KMS-11 (cell line): ENCODE data around the gene MSANTD2.

Experiments
- H2AFZ ChIP-seq: fragments of 200-600 bp; sonication (generic); 2 replicates; pipeline ENCODE4 v1.6.1; 2016; ENCODE audit warnings: antibody characterized with exemption, mixed run types, low read depth
- H3K27ac ChIP-seq: fragments of 200-600 bp; sonication (generic); 2 replicates; pipeline ENCODE4 v1.6.1; 2016; ENCODE audit warnings: mild to moderate bottlenecking, mixed run types
- H3K27me3 ChIP-seq: fragments of 200-600 bp; sonication (generic); 2 replicates; pipeline ENCODE4 v1.6.1; 2017; ENCODE audit warnings: mild to moderate bottlenecking, low read depth, mixed run types, moderate library complexity; ENCODE audit not compliant: insufficient read depth
- H3K36me3 ChIP-seq: fragments of 200-600 bp; sonication (generic); 2 replicates; pipeline ENCODE4 v1.6.1; 2017; ENCODE audit warnings: mild to moderate bottlenecking, mixed run types; ENCODE audit not compliant: insufficient read depth
- H3K4me1 ChIP-seq: fragments of 200-600 bp; sonication (generic); 2 replicates; pipeline ENCODE4 v1.6.1; 2016; ENCODE audit warnings: mild to moderate bottlenecking, low read depth, mixed run types; ENCODE audit not compliant: poor library complexity, severe bottlenecking
- H3K4me2 ChIP-seq: fragments of 200-600 bp; sonication (generic); 2 replicates; pipeline ENCODE4 v1.7.0; 2016; ENCODE audit warnings: mild to moderate bottlenecking, mixed run types
- H3K4me3 ChIP-seq: fragments of 200-600 bp; sonication (generic); IDR thresholded peaks from 2 replicates; pipeline ENCODE4 v1.6.1; 2017; ENCODE audit warnings: low read depth, low read length, mixed read lengths; ENCODE audit not compliant: insufficient read depth
- H3K79me2 ChIP-seq: fragments of 200-600 bp; sonication (generic); 2 replicates; pipeline ENCODE4 v1.6.1; 2016; ENCODE audit warnings: low read depth, mixed run types; ENCODE audit not compliant: insufficient read depth
- H3K9ac ChIP-seq: fragments of 200-600 bp; sonication (generic); 2 replicates; pipeline ENCODE4 v1.6.1; 2016; ENCODE audit warnings: mild to moderate bottlenecking, mixed run types
- H4K20me1 ChIP-seq: fragments of 200-600 bp; sonication (generic); 2 replicates; pipeline ENCODE4 v1.6.1; 2016; ENCODE audit warnings: mild to moderate bottlenecking, mixed run types; ENCODE audit not compliant: insufficient read depth
- CTCF ChIP-seq: fragments of 200-600 bp; sonication (generic); conservative IDR thresholded peaks from 2 replicates; pipeline ENCODE4 v1.6.1; 2017; ENCODE audit warnings: low read depth, mild to moderate bottlenecking, antibody characterized with exemption, low read length, moderate library complexity, mixed read lengths

The MSANTD2 gene

DNA sequence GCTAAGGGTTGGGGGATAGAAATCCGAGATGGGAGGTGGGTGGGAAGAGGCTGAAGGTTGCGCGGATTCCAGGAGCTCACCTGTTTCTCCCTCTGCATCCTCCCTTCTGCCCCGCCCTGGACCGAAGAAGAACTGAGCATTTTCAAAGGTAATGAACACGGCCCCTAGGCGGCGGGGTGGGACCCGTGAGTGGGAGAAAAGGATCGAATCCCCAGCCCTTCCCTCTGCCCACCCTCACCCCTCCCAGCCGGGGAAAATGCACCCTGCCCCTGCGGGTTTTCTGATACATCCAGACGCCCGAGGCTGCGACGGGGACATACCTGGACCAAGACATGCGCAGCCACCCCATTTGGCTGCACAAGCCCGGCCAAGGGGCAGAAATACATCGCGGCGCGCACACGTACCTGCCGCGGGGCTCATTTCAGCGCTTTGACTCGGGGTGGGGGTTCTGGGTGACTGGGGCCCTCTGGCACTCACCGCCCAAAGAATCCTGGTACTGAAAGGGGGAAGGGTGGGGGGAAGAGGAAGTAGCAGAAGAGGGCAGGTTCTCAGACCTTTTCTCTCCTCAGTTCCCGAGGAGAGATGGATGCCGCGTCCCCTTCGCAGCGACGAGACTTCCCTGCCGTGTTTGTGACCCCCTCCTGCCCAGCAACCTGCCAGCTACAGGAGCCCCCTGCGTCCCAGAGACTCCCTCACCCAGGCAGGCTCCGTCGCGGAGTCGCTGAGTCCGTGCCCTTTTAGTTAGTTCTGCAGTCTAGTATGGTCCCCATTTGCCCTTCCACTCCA lies 54.2 kb downstream of the MSANTD2 start:
- H3K27me3 ChIP-seq, result no peaks in the 10 kb centered on the region

GRCh38 chr11:124745270-124745834 lies 54.9 kb downstream of the MSANTD2 start:
- Histone ChIP-seq H3K27ac (no peak overlapping the region), H3K36me3 (no peaks in the 10 kb centered on the region), H3K4me2 (no peak overlapping the region), H4K20me1 (no peaks in the 10 kb centered on the region), H3K79me2 (no peaks in the 10 kb centered on the region), H3K27me3 (no peaks in the 10 kb centered on the region), H3K4me3 (no peak overlapping the region), H3K9ac (no peak overlapping the region), H2AFZ (no peak overlapping the region), H3K4me1 (no peaks in the 10 kb centered on the region)
- TF ChIP-seq CTCF, result no peak

More for the DNA sequence above, 54.2 kb downstream of the MSANTD2 start:
- Histone ChIP-seq H2AFZ (peak overlapping the region; percentile 80), H3K4me2 (peak overlapping the region; percentile 59), H3K79me2 (no peaks in the 10 kb centered on the region), H3K4me1 (no peaks in the 10 kb centered on the region), H3K27ac (peak overlapping the region; percentile 58), H3K4me3 (no peak overlapping the region), H4K20me1 (no peaks in the 10 kb centered on the region), H3K36me3 (no peaks in the 10 kb centered on the region), H3K9ac (peak overlapping the region; percentile 27; the same call in 1 of the 2 replicates)
- TF ChIP-seq CTCF, result peak; percentile 6; the same call in 1 of the 2 replicates

DNA sequence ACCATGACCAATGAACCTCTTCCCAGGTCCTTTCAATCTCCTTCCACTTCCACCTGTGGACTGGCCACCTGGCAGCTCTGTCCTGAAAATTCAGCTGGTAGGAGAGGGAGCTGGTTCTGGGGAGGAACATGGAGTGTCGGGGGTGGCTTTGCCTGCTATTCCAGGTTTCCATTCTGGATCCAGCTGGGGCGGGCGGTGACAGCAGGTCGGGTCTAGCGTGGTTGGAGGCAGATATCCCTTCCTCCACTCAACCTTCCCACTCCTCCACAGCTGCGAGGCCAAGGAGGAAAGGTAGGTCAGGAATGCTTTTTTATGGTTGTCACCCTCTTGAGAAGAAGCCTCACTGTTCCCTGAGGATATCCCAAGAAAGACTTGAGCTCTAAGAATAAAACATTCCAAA lies 57.2 kb downstream of the MSANTD2 start:
- no peaks in the 10 kb centered on the region for H3K27me3 ChIP-seq
- no peak overlapping the region for H3K9ac ChIP-seq
- H3K4me3 ChIP-seq, result no peak overlapping the region
- H3K36me3 ChIP-seq, result no peaks in the 10 kb centered on the region
- H2AFZ ChIP-seq, result no peak overlapping the region
- no peak overlapping the region for H3K27ac ChIP-seq
- no peak overlapping the region for H3K4me2 ChIP-seq
- no peaks in the 10 kb centered on the region for H3K79me2 ChIP-seq
- no peaks in the 10 kb centered on the region for H4K20me1 ChIP-seq
- no peaks in the 10 kb centered on the region for H3K4me1 ChIP-seq
- no peak for TF ChIP-seq CTCF

GRCh38 chr11:124742555-124742954 lies 57.7 kb downstream of the MSANTD2 start:
- no peak for TF ChIP-seq CTCF
- Histone ChIP-seq H3K79me2 (no peaks in the 10 kb centered on the region), H3K4me2 (no peak overlapping the region), H3K36me3 (no peaks in the 10 kb centered on the region), H3K4me3 (no peak overlapping the region), H3K9ac (no peak overlapping the region), H4K20me1 (no peaks in the 10 kb centered on the region), H3K4me1 (no peaks in the 10 kb centered on the region), H2AFZ (no peak overlapping the region), H3K27ac (no peak overlapping the region), H3K27me3 (no peaks in the 10 kb centered on the region)
